HepG2 (cell line): ENCODE data around the gene TUBG1. TPM values are rescaled to one million over a fixed set of nuclear protein-coding genes. Genes with fewer than 3 reads are reported as not detected.

ENCODE experiments used
- ELF3 ChIP-seq: IDR thresholded peaks from 2 replicates; pipeline ENCODE4 v1.6.1; 2016; ENCODE audit warnings: missing genetic modification reagents, missing compliant biosample characterization
- GABPA ChIP-seq, 2 experiments: IDR thresholded peaks; 2 replicates each; pipeline ENCODE4 v1.6.1; 2011 to 2016; ENCODE audit warnings: low read depth in 2 of 2, low read length in 1 of 2, missing biosample characterization in 1 of 2, missing genetic modification characterization in 1 of 2
- HBP1 ChIP-seq: IDR thresholded peaks from 2 replicates; pipeline ENCODE4 v1.6.1; 2016; ENCODE audit warnings: low read depth, control low read depth
- IRF9 ChIP-seq: sonication (generic); formaldehyde crosslinking; IDR thresholded peaks from 2 replicates; pipeline ENCODE4 v1.8.0; 2022; ENCODE audit warnings: missing genetic modification reagents, mild to moderate bottlenecking, borderline replicate concordance
- MBD4 ChIP-seq: IDR thresholded peaks from 2 replicates; pipeline ENCODE4 v1.6.1; 2012; ENCODE audit warnings: low read length, inconsistent platforms, borderline replicate concordance
- MXD4 ChIP-seq: IDR thresholded peaks from 2 replicates; pipeline ENCODE4 v1.6.1; 2016; ENCODE audit warnings: mild to moderate bottlenecking, missing biosample characterization, missing genetic modification reagents
- NCOA1 ChIP-seq: sonication (generic); formaldehyde crosslinking; IDR thresholded peaks from 2 replicates; pipeline ENCODE4 v1.9.0; 2021; ENCODE audit warnings: missing genetic modification reagents
- PBX2 ChIP-seq: IDR thresholded peaks from 2 replicates; pipeline ENCODE4 v1.6.1; 2016; ENCODE audit warnings: control low read depth
- SKI ChIP-seq: fragments of 450-650 bp; IDR thresholded peaks from one replicate; pipeline ENCODE4 v1.6.1; 2018; ENCODE audit warnings: mild to moderate bottlenecking; ENCODE audit not compliant: partially characterized antibody
- SNAI1 ChIP-seq: sonication (generic); formaldehyde crosslinking; IDR thresholded peaks from 2 replicates; pipeline ENCODE4 v1.5.0; 2020; ENCODE audit warnings: mild to moderate bottlenecking, missing genetic modification reagents, borderline replicate concordance
- USF2 ChIP-seq, 2 experiments: sonication (generic) in 1 of 2; formaldehyde crosslinking in 1 of 2; IDR thresholded peaks; 2 replicates each; pipeline versions ENCODE4 v1.5.1 to v1.6.1; 2011 to 2020; ENCODE audit warnings: borderline replicate concordance in 1 of 2, low read depth in 1 of 2, low read length in 1 of 2, mild to moderate bottlenecking in 1 of 2, missing genetic modification reagents in 1 of 2, moderate library complexity in 1 of 2
- ZBTB10 ChIP-seq: sonication (generic); formaldehyde crosslinking; IDR thresholded peaks from 2 replicates; pipeline ENCODE4 v1.4.0; 2020; ENCODE audit warnings: missing genetic modification reagents, borderline replicate concordance
- ZBTB2 ChIP-seq: sonication (generic); formaldehyde crosslinking; IDR thresholded peaks from 2 replicates; pipeline ENCODE4 v1.8.0; 2022; ENCODE audit warnings: low read depth, missing genetic modification reagents
- ZFP82 ChIP-seq: sonication (generic); formaldehyde crosslinking; IDR thresholded peaks from 2 replicates; pipeline ENCODE4 v1.5.1; 2020; ENCODE audit warnings: mild to moderate bottlenecking, missing genetic modification reagents, borderline replicate concordance
- ZNF225 ChIP-seq: sonication (generic); formaldehyde crosslinking; IDR thresholded peaks from 2 replicates; pipeline ENCODE4 v1.4.0; 2020; ENCODE audit warnings: mild to moderate bottlenecking, missing genetic modification reagents
- ZNF251 ChIP-seq: sonication (generic); formaldehyde crosslinking; IDR thresholded peaks from 2 replicates; pipeline ENCODE4 v1.9.0; 2021; ENCODE audit warnings: mild to moderate bottlenecking, missing genetic modification reagents
- ZNF335 ChIP-seq: sonication (generic); formaldehyde crosslinking; IDR thresholded peaks from 2 replicates; pipeline ENCODE4 v1.4.0; 2020; ENCODE audit warnings: missing genetic modification reagents
- ZNF577 ChIP-seq: sonication (generic); formaldehyde crosslinking; IDR thresholded peaks from 2 replicates; pipeline ENCODE4 v1.4.0; 2020; ENCODE audit warnings: mild to moderate bottlenecking, low read depth, missing genetic modification reagents, borderline replicate concordance
- polyA plus RNA-seq, 8 experiments: library from polyadenylated mRNA; depleted of rRNA in 3 of 8; stranded (reverse) in 7 of 8; unstranded in 1 of 8; fragments of >200 nt; fragmentation: Illumina TruSeq in 4 of 8; extraction: Trizol in 4 of 8; gene quantifications; 2 replicates each; pipeline versions ENCODE4 v1.2.1 to v1.2.3, GENCODE V29; 2011 to 2016; ENCODE audit warnings: low read depth in 4 of 8, missing spikeins in 1 of 8, mixed read lengths in 1 of 8; ENCODE audit not compliant: insufficient read depth in 1 of 8
- total RNA-seq, 5 experiments: library from RNA; depleted of rRNA; stranded (reverse); fragments of >200 nt; fragmentation: Illumina TruSeq; extraction: Trizol; gene quantifications; 2 replicates each; pipeline ENCODE4 v1.2.3, GENCODE V29; 2016; ENCODE audit warnings: low read depth in 1 of 5

TUBG1 gene
- total and polyA plus RNA-seq, 2 of the 13 experiments (the other 11 are each of a cell fraction or from before 2014, with no cell fraction given), result 74.1 to 137 TPM

- TF ChIP-seq ZBTB10 (CRISPR knock-in tag), result no peak
- no peak for TF ChIP-seq ZNF251 (CRISPR knock-in tag)
- TF ChIP-seq GABPA (IDR thresholded peaks at IDR 0.05; ENCODE audit: low read depth, low read length), result no peak
- peak; percentile 98 for TF ChIP-seq GABPA (CRISPR knock-in tag; IDR thresholded peaks at IDR 0.05; ENCODE audit: low read depth)
- TF ChIP-seq SKI, result no peak
- peak; percentile 91 for TF ChIP-seq ZBTB2
- TF ChIP-seq ZFP82 (CRISPR knock-in tag), result peak; percentile 50; the same call in 1 of the 2 replicates
- no peak; the same call in 1 of the 2 replicates for TF ChIP-seq ZNF577 (CRISPR knock-in tag)
- TF ChIP-seq ELF3 (CRISPR knock-in tag), result peak; percentile 98
- peak; percentile 81; the same call in 1 of the 2 replicates for TF ChIP-seq HBP1 (CRISPR knock-in tag)
- no peak; the same call in none of the 2 replicates for TF ChIP-seq ZNF335 (CRISPR knock-in tag)
- TF ChIP-seq USF2 (IDR thresholded peaks at IDR 0.05; ENCODE audit: low read depth, low read length), result 0 out of 2 replicates have a peak, but pooled peaks have one; percentile 3
- no peak; the same call in 1 of the 2 replicates for TF ChIP-seq USF2 (CRISPR knock-in tag; IDR thresholded peaks at IDR 0.05; ENCODE audit: borderline replicate concordance)
- no peak for TF ChIP-seq MBD4
- no peak; the same call in 1 of the 2 replicates for TF ChIP-seq ZNF225 (CRISPR knock-in tag)
- TF ChIP-seq NCOA1 (CRISPR knock-in tag), result no peak
- TF ChIP-seq PBX2 (CRISPR knock-in tag), result no peak
- no peak for TF ChIP-seq SNAI1
- TF ChIP-seq MXD4 (CRISPR knock-in tag), result peak; percentile 51
- peak; percentile 73 for TF ChIP-seq IRF9 (CRISPR knock-in tag)
Measured at GRCh38 chr17:42561897-42562387, 47.5 kb upstream of the TUBG1 start, which contains the start of gene COASY (continued).
